ENCODE data around the gene GPR152. TPM values are rescaled to one million over a fixed set of nuclear protein-coding genes. Genes with fewer than 3 reads are reported as not detected.

Gene GPR152
- total RNA-seq, 1 experiment from 2014 or later = not detected

GRCh38 chr11:67412495-67413179, 39.9 kb downstream of the GPR152 start:
- ChIA-PET CTCF (interaction anchor here (0.5 to 4.8 kb wide), 2 partner anchors 12 to 39 kb away, joined by 9 to 27 read pairs; partner anchors contain the start of genes CLCF1 and PPP1CA), POLR2A (interaction anchor here (0.5 to 1.2 kb wide), 3 partner anchors 11 to 416 kb away, joined by 3 to 4 read pairs (median 3); partner anchors contain the start of gene PPP1CA)
- Mint-ChIP-seq H3K27ac (ENCODE audit: unreplicated experiment) (no peak overlapping the region), H3K4me3 (ENCODE audit: unreplicated experiment) (no peak overlapping the region), H3K9me3 (ENCODE audit: unreplicated experiment) (no peaks in the 10 kb centered on the region), H3K27me3 (ENCODE audit: insufficient read depth, unreplicated experiment) (no peaks in the 10 kb centered on the region), H3K4me1 (ENCODE audit: low read depth, unreplicated experiment) (peaks cover 18% of the 10 kb centered on the region), H3K36me3 (ENCODE audit: insufficient read depth, unreplicated experiment) (peaks cover 6% of the 10 kb centered on the region)
- H3K9me3 ChIP-seq = no peaks in the 10 kb centered on the region
- H3K27me3 ChIP-seq (replicated peaks; ENCODE audit: control insufficient read depth, insufficient read depth, low read length) = no peaks in the 10 kb centered on the region
- intact Hi-C loops (cut with micrococcal nuclease; ENCODE audit: unreplicated experiment) = loop anchor here (1.0 kb wide), 1 partner anchor 9 kb away; no protein-coding TSS in a partner anchor
- H3K36me3 ChIP-seq (ENCODE audit: control insufficient read depth, insufficient read depth, low read length) = no peaks in the 10 kb centered on the region
- H3K4me1 ChIP-seq = peaks cover 4% of the 10 kb centered on the region; the same call in 1 of the 2 replicates
- no peak for TF ChIP-seq CTCF (IDR thresholded peaks at IDR 0.05; ENCODE audit: insufficient read depth in 1 of 2, low read depth in 1 of 2, low read length in 1 of 2, severe bottlenecking in 1 of 2, unreplicated experiment in 1 of 2)
- no peak for DNase-seq
- no peak overlapping the region for H3K4me3 ChIP-seq (ENCODE audit: low read depth, low read length)
- no TSS peak for BruUV-seq (replicated peaks)

- BruUV-seq (replicated peaks) = no TSS peak
- no peak for TF ChIP-seq CTCF (IDR thresholded peaks at IDR 0.05; ENCODE audit: insufficient read depth in 1 of 2, low read depth in 1 of 2, low read length in 1 of 2, severe bottlenecking in 1 of 2, unreplicated experiment in 1 of 2)
- CTCF ChIA-PET = interaction anchor here (4.8 kb wide), 1 partner anchor 11 kb away, joined by 27 read pairs; the partner anchor contains the start of gene PPP1CA
- H3K9me3 Mint-ChIP-seq (ENCODE audit: unreplicated experiment) = no peaks in the 10 kb centered on the region
- POLR2A ChIA-PET = interaction anchor here (0.6 kb wide), 1 partner anchor 10 kb away, joined by 5 read pairs; no protein-coding TSS in a partner anchor
- Histone ChIP-seq H3K27me3 (replicated peaks; ENCODE audit: control insufficient read depth, insufficient read depth, low read length) (no peaks in the 10 kb centered on the region), H3K4me1 (peaks cover 4% of the 10 kb centered on the region; the same call in 1 of the 2 replicates), H3K4me3 (ENCODE audit: low read depth, low read length) (no peak overlapping the region), H3K36me3 (ENCODE audit: control insufficient read depth, insufficient read depth, low read length) (no peaks in the 10 kb centered on the region), H3K9me3 (no peaks in the 10 kb centered on the region)
- H3K27me3 Mint-ChIP-seq (ENCODE audit: insufficient read depth, unreplicated experiment) = no peaks in the 10 kb centered on the region
- H3K27ac Mint-ChIP-seq (ENCODE audit: unreplicated experiment) = no peak overlapping the region
- peaks cover 6% of the 10 kb centered on the region for H3K36me3 Mint-ChIP-seq (ENCODE audit: insufficient read depth, unreplicated experiment)
- no peak overlapping the region for H3K4me3 Mint-ChIP-seq (ENCODE audit: unreplicated experiment)
- no peak for DNase-seq
- H3K4me1 Mint-ChIP-seq (ENCODE audit: low read depth, unreplicated experiment) = peaks cover 18% of the 10 kb centered on the region
- intact Hi-C loops (cut with micrococcal nuclease; ENCODE audit: unreplicated experiment) = loop anchor here (1.0 kb wide), 1 partner anchor 10 kb away; no protein-coding TSS in a partner anchor
These were observed 40.8 kb downstream of the GPR152 start for GRCh38 chr11:67411785-67412152.

- no peak overlapping the region for H3K4me3 ChIP-seq (ENCODE audit: low read depth, low read length)
- no peak for DNase-seq
- H3K4me3 Mint-ChIP-seq (ENCODE audit: unreplicated experiment) = no peak overlapping the region
- no TSS peak for BruUV-seq (replicated peaks)
- ChIA-PET POLR2A (interaction anchor here (0.6 kb wide), 1 partner anchor 9 kb away, joined by 5 read pairs; no protein-coding TSS in a partner anchor), CTCF (interaction anchor here (4.8 kb wide), 1 partner anchor 10 kb away, joined by 27 read pairs; the partner anchor contains the start of gene PPP1CA)
- no peak overlapping the region for H3K27ac Mint-ChIP-seq (ENCODE audit: unreplicated experiment)
- no peak for TF ChIP-seq CTCF (IDR thresholded peaks at IDR 0.05; ENCODE audit: insufficient read depth in 1 of 2, low read depth in 1 of 2, low read length in 1 of 2, severe bottlenecking in 1 of 2, unreplicated experiment in 1 of 2)
- peaks cover 15% of the 10 kb centered on the region for H3K4me1 Mint-ChIP-seq (ENCODE audit: low read depth, unreplicated experiment)
- H3K27me3 Mint-ChIP-seq (ENCODE audit: insufficient read depth, unreplicated experiment) = no peaks in the 10 kb centered on the region
- H3K36me3 Mint-ChIP-seq (ENCODE audit: insufficient read depth, unreplicated experiment) = peaks cover 9% of the 10 kb centered on the region
- H3K4me1 ChIP-seq = peaks cover 4% of the 10 kb centered on the region; the same call in 1 of the 2 replicates
- H3K9me3 Mint-ChIP-seq (ENCODE audit: unreplicated experiment) = no peaks in the 10 kb centered on the region
- no peaks in the 10 kb centered on the region for H3K27me3 ChIP-seq (replicated peaks; ENCODE audit: control insufficient read depth, insufficient read depth, low read length)
- no peaks in the 10 kb centered on the region for H3K9me3 ChIP-seq
- no peaks in the 10 kb centered on the region for H3K36me3 ChIP-seq (ENCODE audit: control insufficient read depth, insufficient read depth, low read length)
- intact Hi-C loops (cut with micrococcal nuclease; ENCODE audit: unreplicated experiment) = no loop called here
These were observed 41.3 kb downstream of the GPR152 start for GRCh38 chr11:67410984-67411784.

Measured in Caco-2 (cell line).